GM12892 (cell line): ENCODE data around the gene RAB6A.

ENCODE experiments used
- POLR2AphosphoS5 ChIP-seq: IDR thresholded peaks from 2 replicates; pipeline ENCODE4 v1.6.1; 2011; ENCODE audit warnings: low read depth, low read length, control low read depth
- TAF1 ChIP-seq: IDR thresholded peaks from 2 replicates; pipeline ENCODE4 v1.6.1; 2011; ENCODE audit warnings: low read depth, mild to moderate bottlenecking, control low read depth, low read length, borderline replicate concordance

DNA sequence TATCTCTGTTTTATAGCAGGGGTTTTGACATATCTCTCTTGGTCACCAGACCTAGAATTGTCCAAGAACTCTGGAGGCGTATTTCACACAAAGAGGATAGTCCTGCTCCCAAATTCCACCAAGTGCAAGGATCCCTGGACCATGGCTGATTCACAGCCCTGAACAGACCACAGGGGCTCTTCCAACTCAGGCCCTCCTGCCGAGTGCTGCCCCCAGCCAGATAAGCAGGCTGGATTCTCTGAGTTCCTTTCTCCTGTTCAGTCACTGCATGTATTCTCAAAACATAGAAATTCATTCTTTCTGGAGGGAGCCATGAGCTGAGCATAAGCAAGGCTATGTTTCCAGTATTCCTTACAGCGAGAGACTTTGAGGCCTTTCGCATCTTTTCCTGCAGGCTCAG lies 127.9 kb downstream of the RAB6A start:
- TF ChIP-seq POLR2AphosphoS5 (no peak), TAF1 (no peak)
